Peyer's patch (tissue), 4 donors: ENCODE results near the gene GPR108.

Source experiments
- POLR2A ChIP-seq, 2 donors: fragments of 450-650 bp; IDR thresholded peaks; one replicate each; pipeline ENCODE4 v1.5.1; 2017; ENCODE audit warnings: antibody characterized with exemption in 2 of 2, mild to moderate bottlenecking in 2 of 2, moderate library complexity in 2 of 2
- TF ChIP-seq, protein P1 (sequence below), 6 experiments: fragments of 450-650 bp in 4 of 6; fragments of 200-600 bp in 2 of 6; sonication (generic) in 1 of 6; IDR thresholded peaks; one replicate each; pipeline ENCODE4 v1.5.1; 2017 to 2019; ENCODE audit warnings: antibody characterized with exemption in 6 of 6, mild to moderate bottlenecking in 3 of 6, moderate library complexity in 1 of 6

- TF ChIP-seq, protein P1, sequence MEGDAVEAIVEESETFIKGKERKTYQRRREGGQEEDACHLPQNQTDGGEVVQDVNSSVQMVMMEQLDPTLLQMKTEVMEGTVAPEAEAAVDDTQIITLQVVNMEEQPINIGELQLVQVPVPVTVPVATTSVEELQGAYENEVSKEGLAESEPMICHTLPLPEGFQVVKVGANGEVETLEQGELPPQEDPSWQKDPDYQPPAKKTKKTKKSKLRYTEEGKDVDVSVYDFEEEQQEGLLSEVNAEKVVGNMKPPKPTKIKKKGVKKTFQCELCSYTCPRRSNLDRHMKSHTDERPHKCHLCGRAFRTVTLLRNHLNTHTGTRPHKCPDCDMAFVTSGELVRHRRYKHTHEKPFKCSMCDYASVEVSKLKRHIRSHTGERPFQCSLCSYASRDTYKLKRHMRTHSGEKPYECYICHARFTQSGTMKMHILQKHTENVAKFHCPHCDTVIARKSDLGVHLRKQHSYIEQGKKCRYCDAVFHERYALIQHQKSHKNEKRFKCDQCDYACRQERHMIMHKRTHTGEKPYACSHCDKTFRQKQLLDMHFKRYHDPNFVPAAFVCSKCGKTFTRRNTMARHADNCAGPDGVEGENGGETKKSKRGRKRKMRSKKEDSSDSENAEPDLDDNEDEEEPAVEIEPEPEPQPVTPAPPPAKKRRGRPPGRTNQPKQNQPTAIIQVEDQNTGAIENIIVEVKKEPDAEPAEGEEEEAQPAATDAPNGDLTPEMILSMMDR (IDR thresholded peaks at IDR 0.05), result no peak
- no peak for TF ChIP-seq POLR2A (IDR thresholded peaks at IDR 0.05)
Observed at GRCh38 chr19:6766357-6767080, 29.1 kb upstream of the GPR108 start.
